Measurements from ENCODE around the gene AKAP8.

AKAP8 gene

DNA sequence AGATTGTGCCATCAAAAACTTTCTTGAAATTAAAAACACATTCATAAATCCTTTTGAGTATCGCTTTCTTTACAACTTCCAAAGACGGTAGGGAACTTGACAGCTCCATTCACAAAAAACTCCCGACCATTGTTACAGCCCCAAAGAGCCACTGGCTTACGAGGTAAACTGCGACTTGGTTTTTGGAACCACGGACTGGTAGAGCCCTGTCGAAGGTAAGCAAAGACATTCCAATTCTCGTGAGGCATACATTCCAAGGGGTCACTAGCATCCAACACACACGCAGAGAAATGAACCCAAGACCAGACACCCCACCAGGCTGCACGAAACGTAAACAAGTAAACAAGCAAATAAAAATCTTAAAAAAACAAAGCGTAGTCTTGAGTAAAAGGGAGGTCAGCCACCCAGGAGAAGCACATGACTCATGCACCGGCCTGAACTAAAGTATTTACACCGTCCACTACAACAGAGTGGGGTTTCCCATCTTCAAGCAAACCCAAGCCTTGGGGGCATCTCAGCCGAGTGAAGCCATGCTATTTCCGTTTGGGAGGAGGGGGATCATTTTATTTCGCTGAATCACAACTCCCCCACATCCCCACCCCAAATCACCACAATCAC is 48.7 kb downstream of the AKAP8 start:
- FAIRE-seq = no peak

DNA sequence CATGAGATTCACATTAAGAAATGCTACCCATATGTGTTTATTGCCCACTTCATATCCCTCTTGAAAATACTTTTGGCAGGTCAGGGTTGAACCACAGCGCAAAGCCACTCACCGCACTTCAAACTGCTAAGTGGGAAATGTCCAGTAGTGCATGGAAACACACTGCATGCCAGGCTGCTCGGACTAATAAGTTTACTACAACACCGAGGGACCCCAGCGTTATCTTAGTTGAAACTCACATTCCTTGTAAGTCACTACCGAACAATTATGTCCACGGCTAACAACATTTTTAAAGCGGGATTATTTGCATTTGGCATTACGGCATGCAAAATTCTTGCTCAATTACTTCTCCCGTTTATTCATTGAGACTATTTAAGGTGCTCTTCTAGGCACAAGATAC is 51.3 kb downstream of the AKAP8 start:
- FAIRE-seq = no peak

DNA sequence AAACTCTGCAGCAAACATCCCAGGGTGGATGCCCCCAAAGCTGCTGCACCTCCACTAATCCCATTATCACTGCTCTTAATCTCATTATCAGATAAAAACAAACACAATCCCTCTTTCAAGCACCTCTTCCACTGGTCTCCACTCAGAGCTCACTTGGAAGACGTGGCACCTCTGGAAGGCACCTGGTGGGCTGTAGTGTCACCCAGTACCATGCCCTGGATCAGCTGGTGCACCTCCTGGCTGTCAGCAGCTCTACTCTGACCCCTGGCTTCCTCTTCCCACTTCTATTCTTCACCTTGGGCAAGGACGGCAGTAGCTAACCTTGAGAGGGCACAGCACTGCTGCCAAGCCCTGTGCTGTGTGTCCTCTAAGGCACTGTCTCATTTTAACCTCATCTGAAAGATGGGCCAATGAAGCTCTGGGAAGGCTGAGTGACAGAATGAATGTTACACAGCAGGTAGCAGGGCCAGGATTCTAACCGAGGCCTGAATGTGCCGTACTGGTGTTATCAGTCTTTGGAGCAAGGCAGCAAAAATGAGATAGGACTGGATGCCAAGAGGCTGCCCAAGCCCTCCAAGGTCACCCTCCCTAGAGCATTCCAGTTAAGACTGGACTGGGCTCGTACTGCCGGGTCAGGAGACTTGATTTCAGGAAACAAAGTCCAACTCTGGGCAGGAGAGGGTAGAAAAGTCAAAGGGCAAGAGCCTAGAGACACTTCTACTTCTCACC is 54.6 kb downstream of the AKAP8 start:
- FAIRE-seq = no peak

DNA sequence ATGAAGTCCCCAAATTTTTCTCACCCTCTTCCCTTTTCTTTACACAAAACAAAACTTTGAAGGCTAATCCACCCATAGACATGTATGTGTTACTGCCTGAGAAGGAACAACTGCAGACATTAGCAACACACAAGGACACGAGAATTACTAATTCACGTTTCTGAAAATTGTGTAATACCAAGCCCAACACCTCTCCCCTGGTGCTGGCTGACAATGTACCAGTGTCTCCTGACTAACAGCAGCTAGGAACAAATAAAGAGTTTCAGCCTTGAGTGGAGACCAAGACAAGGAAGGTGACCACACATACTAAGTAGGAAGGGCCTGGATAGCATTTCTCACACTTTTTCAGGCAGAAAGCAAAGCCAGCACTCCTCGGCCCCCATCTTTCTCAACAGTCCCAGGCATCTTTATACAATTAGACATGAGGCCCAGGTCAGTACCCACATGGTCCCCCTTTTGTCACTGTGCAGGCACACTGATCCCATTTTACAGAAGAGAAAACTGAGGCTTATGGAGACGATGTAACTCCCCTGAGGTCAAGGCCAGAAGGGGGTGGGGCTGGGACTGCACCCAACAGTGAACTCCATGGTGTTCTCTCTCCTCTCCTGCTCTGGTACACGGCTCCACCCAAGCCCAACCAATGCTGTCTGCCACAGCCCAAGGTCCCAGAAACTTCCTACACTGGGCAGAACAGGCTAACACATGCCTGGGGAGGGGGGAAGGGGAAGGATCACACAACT is 55.9 kb downstream of the AKAP8 start:
- no peak for FAIRE-seq

GRCh38 chr19:15321739-15322138 is 57.8 kb downstream of the AKAP8 start:
- no peak for FAIRE-seq

- FAIRE-seq = no peak
Measured at GRCh38 chr19:15320116-15320515, 59.5 kb downstream of the AKAP8 start.

DNA sequence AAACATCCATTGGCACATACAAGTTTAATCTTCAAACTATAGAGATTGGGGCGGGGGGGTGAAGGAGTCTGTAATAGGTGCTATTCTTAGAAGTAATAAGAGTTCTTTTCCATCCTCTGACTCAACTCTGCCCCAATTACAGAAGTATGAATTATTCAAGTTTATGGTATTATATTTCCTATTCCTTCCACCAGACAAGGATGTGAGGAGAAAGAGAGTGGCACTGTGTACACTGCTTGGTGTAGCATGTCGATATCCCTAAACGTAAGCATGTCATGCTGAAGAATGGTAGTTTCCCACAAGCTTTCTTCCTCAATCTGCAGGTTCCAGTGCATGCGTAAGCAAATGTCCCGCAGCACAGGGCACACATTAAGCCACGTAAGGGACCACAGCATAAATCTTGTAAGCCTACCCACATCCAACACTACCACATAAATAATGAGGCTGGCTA is 61.3 kb downstream of the AKAP8 start:
- no peak for FAIRE-seq

GRCh38 chr19:15317392-15318071 is 62.1 kb downstream of the AKAP8 start:
- FAIRE-seq = no peak

GRCh38 chr19:15316498-15316897 is 63.1 kb downstream of the AKAP8 start:
- FAIRE-seq = no peak

GRCh38 chr19:15315101-15315500 is 64.5 kb downstream of the AKAP8 start:
- no peak for FAIRE-seq

DNA sequence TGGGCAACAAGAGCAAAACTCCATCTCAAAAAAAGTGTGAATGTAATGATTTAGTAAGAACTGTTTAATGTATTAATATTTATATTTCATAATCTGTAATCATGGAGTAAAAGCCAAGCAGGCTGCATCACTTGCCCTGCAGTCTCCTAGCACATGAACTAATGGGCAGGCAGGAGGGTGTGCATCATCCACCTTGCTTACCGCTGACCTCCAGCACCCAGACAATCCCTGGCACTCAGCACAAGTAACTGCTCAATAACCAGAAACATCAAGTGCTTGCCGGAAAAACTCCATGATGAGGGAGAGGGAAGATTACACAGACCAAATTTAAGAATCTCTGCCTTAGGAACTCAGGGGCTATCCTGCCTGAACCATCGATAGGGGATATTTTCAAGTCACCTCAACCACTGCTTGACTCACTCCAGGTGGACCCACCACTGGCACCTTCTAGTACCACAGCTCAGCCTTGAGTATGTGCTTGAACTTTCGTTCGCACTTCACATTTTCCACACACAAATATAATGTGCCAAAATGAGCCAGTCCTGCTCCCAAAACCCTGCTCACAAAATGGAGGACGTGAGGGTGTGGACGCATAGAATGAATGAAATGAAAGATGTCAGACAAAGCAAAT is 65.8 kb downstream of the AKAP8 start:
- FAIRE-seq = no peak

DNA sequence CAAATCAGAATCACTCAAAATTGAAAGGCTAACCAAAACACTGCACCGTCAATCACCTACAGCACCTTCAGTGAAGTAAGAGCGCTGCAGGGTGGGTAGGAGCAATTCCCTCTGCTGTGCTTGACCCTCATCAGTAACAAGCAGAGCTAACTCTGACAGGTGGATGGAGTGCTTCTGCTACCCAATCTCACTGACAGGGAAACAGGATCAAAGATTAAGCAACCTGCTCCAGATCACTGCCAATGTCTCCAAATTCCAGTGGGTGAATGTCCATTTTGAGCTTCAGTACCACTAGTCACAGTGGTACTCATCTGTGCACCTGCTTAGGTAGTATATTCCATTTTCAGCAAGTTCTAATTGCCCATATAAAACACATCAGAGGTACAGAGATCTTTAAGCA is 72.4 kb downstream of the AKAP8 start:
- FAIRE-seq = no peak

DNA sequence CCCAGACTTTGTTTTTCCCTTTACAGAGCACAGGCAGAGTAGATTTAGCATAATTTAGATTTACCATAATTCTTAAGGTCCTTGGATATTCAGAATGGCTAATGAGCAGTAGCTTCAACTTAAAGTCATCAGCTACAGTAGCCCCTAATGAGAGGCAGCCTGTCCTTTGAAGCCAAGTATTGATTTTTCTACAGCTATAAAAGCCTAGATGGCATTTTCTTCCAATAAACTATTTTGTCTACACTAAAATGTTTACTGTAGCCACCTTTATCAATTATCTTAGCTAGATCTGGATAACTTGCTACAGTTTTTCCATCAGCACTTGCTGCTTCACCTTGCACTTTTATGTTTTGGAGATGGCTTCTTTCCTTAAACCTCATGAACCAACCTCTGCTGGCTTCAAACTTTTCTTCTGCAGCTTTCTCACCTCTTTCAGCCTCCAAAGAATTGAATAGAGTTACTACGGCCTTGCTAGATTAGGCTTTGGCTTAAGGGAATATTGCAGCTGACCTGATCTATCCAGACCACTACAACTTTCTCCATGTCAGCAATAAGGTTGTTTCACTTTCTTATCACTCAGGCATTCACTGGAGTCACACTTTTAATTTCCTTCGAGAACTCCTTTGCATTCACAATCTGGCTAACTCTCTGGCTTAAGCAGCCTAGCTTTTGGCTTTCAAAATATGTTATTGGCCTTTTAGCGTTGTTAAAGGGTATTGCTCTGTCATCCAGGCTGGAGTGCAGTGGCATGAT is 73.8 kb downstream of the AKAP8 start:
- FAIRE-seq = no peak

GRCh38 chr19:15304140-15304705 is 75.4 kb downstream of the AKAP8 start:
- no peak for FAIRE-seq

Data from colon (tissue), 2 donors.